ENCODE data around the gene TRIM22. TPM values are rescaled to one million over a fixed set of nuclear protein-coding genes. Genes with fewer than 3 reads are reported as not detected.
"Not testable (repeated sequence)": the region's sequence is repeated elsewhere in the genome, so short reads cannot be mapped to it uniquely, and the experiment has no call there.

The TRIM22 gene
- total RNA-seq = 47.0 and 66.9 TPM in 2 replicates

GRCh38 chr11:5689551-5689983 lies at the start of gene TRIM22:
TRIM22 (plus strand) TSS chr11:5689790; CDS start chr11:5696233, 6,443 bp downstream.
- peak; percentile 57 to 86 for DNase-seq (ENCODE audit: low read depth in 2 of 2)

GRCh38 chr11:5639953-5640352 lies 49.6 kb upstream of the TRIM22 start:
- no peak for DNase-seq (ENCODE audit: low read depth in 2 of 2)

- no peak for DNase-seq (ENCODE audit: low read depth in 2 of 2)
Observed at GRCh38 chr11:5643585-5643984, 46.0 kb upstream of the TRIM22 start.

GRCh38 chr11:5646139-5646538 lies 43.5 kb upstream of the TRIM22 start:
- DNase-seq (ENCODE audit: low read depth in 2 of 2) = no peak

- no peak for DNase-seq (ENCODE audit: low read depth in 2 of 2)
Observed at GRCh38 chr11:5655474-5655873, 34.1 kb upstream of the TRIM22 start.

- DNase-seq (ENCODE audit: low read depth in 2 of 2) = not testable (repeated sequence)
Observed at GRCh38 chr11:5656956-5657355, 32.6 kb upstream of the TRIM22 start.

- no peak for DNase-seq (ENCODE audit: low read depth in 2 of 2)
Observed at GRCh38 chr11:5658318-5658717, 31.3 kb upstream of the TRIM22 start.

- no peak for DNase-seq (ENCODE audit: low read depth in 2 of 2)
Observed at GRCh38 chr11:5663511-5663910, 26.1 kb upstream of the TRIM22 start.

- DNase-seq (ENCODE audit: low read depth in 2 of 2) = no peak
Observed at GRCh38 chr11:5665051-5665570, 24.5 kb upstream of the TRIM22 start.

- DNase-seq (ENCODE audit: low read depth in 2 of 2) = no peak
Observed at GRCh38 chr11:5665746-5666401, 23.7 kb upstream of the TRIM22 start.

GRCh38 chr11:5666402-5666793 lies 23.2 kb upstream of the TRIM22 start:
- no peak for DNase-seq (ENCODE audit: low read depth in 2 of 2)

GRCh38 chr11:5671831-5672230 lies 17.8 kb upstream of the TRIM22 start:
- DNase-seq (ENCODE audit: low read depth in 2 of 2) = no peak

GRCh38 chr11:5674391-5674790 lies 15.2 kb upstream of the TRIM22 start:
- no peak for DNase-seq (ENCODE audit: low read depth in 2 of 2)

GRCh38 chr11:5679811-5680210 lies 9.8 kb upstream of the TRIM22 start:
- no peak for DNase-seq (ENCODE audit: low read depth in 2 of 2)

- not testable (repeated sequence) for DNase-seq (ENCODE audit: low read depth in 2 of 2)
Observed at GRCh38 chr11:5682890-5683441, 6.6 kb upstream of the TRIM22 start.

GRCh38 chr11:5683620-5684019 lies 6.0 kb upstream of the TRIM22 start:
- not testable (repeated sequence) for DNase-seq (ENCODE audit: low read depth in 2 of 2)

- DNase-seq (ENCODE audit: low read depth in 2 of 2) = peak in 1 of 2 donors; percentile 9
Observed at GRCh38 chr11:5684036-5684645, 5.4 kb upstream of the TRIM22 start.

- DNase-seq (ENCODE audit: low read depth in 2 of 2) = peak; percentile 98
Observed at GRCh38 chr11:5684646-5685362, 4.8 kb upstream of the TRIM22 start, which contains the start of gene TRIM5. TRIM5 (minus strand) TSS chr11:5685074; CDS start chr11:5680177, 4,897 bp downstream.

GRCh38 chr11:5686426-5686825 lies 3.2 kb upstream of the TRIM22 start:
- DNase-seq (ENCODE audit: low read depth in 2 of 2) = no peak

GRCh38 chr11:5688482-5688881 lies 1.1 kb upstream of the TRIM22 start:
- DNase-seq (ENCODE audit: low read depth in 2 of 2) = no peak

GRCh38 chr11:5690216-5690615 lies 626 bp downstream of the TRIM22 start:
- DNase-seq (ENCODE audit: low read depth in 2 of 2) = peak; percentile 42 to 73

- DNase-seq (ENCODE audit: low read depth in 2 of 2) = peak; percentile 17 to 45
Observed at GRCh38 chr11:5690736-5691135, 1.1 kb downstream of the TRIM22 start.

All from lung microvascular endothelial cell (primary cell).